ENCODE data around the gene PLTP. TPM values are rescaled to one million over a fixed set of nuclear protein-coding genes. Genes with fewer than 3 reads are reported as not detected.

PLTP gene
- polyA plus RNA-seq, 1 donor from 2014 or later, result 1.3 TPM

DNA sequence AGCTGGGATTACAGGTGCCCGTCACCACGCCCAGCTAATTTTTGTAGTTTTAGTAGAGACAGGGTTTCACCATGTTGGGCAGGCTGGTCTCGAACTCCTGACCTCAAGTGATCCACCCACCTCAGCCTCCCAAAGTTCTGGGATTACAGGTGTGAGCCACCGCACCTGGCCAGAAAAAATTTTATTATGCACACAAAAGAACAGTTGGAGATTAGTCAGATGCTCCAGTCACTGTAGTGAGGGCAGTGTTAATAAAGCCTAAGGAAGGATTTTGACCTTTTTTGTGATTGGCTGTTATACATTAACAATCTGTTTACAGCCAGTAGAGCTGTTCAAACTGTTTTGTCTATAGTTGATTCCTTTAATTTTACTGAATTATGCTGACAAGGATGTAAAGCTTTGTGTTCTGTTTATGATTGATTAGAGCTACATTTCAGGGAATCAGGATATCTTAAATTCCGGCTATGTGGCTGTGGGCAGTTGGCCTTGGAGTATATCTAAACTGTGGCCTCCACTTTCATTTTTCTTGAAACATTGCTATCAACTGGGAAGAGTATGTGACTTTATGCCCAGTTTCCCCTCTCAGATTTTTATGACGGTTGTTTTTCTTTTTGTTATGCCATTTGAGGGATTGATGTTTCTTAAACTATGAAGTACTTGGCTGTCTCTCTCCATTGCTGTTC lies 44.7 kb downstream of the PLTP start:
- peaks cover 0 to 3% (median 0%) of the 10 kb centered on the region in 3 donors for H3K4me1 Mint-ChIP-seq
- no peaks in the 10 kb centered on the region for H3K27me3 Mint-ChIP-seq
- no peak overlapping the region for H3K4me3 Mint-ChIP-seq
- peaks cover 2% of the 10 kb centered on the region for H3K36me3 Mint-ChIP-seq
- no peaks in the 10 kb centered on the region for H3K9me3 Mint-ChIP-seq
- H3K27ac Mint-ChIP-seq, result no peak overlapping the region

DNA sequence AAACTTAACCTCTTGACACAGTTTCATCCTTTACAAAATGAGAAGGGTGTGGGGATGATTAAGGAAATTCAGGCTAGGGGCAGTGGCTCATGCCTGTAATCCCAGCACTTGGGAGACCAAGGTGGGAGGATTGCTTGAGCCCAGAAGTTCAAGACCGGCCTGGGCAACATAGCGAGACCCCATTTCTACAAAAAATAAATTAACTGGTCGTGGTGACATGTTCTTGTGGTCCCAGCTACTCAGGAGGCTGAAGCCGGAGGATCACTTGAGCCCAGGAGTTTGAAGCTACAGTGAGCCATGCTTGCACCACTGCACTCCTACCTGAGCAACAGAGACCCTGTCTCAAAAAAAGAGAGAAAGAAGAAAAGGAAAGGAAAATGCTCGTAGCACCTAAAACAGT lies 45.5 kb downstream of the PLTP start:
- H3K4me1 Mint-ChIP-seq, result peaks cover 0 to 3% (median 0%) of the 10 kb centered on the region in 3 donors
- no peaks in the 10 kb centered on the region for H3K27me3 Mint-ChIP-seq
- no peak overlapping the region for H3K4me3 Mint-ChIP-seq
- H3K9me3 Mint-ChIP-seq, result no peaks in the 10 kb centered on the region
- H3K36me3 Mint-ChIP-seq, result peaks cover 2% of the 10 kb centered on the region
- no peak overlapping the region for H3K27ac Mint-ChIP-seq

DNA sequence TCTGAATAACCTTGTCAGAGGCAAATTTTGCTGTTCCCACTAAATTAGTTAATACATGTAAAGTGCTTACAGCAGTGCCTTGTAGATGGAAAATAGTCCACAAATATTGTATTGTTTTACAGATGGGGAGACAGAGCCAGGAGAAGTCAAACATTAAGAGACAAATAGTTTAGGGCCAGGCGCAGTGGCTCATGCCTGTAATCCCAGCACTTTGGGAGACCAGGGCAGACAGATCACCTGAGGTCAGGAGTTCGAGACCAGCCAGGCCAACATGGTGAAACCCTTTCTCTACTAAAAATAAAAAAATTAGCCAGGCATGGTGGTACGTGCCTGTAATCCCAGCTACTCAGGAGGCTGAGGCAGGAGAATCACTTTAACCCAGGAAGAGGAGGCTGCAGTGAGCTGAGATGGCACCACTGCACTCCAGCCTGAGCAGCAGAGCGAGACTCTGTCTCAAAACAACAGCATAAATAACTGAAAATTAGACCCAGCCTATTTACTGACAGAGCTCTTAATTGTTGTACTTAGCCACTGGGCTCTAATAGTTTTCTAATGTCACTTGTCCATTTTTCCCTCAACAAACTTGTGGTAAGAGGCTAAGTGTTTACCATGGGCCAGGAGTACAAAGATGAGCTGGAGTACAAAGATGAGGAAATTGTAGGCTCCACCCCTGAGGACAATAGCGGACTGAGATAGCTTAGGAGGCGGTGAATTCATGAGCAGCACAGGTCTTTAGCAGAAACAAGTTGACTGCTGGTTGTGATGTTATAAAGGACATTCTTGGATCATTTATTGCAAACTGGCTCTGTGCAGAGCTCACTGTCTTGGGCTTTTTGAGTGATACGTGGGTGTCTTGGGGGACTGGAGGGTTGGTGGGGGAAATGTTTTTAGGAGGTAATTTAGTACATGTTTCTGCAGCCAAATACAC lies 48.1 kb downstream of the PLTP start:
- Mint-ChIP-seq H3K27me3 (no peaks in the 10 kb centered on the region), H3K36me3 (peaks cover 6% of the 10 kb centered on the region), H3K4me1 (peaks cover 3 to 8% (median 7%) of the 10 kb centered on the region in 3 donors), H3K9me3 (no peaks in the 10 kb centered on the region), H3K4me3 (no peak overlapping the region), H3K27ac (no peak overlapping the region)

DNA sequence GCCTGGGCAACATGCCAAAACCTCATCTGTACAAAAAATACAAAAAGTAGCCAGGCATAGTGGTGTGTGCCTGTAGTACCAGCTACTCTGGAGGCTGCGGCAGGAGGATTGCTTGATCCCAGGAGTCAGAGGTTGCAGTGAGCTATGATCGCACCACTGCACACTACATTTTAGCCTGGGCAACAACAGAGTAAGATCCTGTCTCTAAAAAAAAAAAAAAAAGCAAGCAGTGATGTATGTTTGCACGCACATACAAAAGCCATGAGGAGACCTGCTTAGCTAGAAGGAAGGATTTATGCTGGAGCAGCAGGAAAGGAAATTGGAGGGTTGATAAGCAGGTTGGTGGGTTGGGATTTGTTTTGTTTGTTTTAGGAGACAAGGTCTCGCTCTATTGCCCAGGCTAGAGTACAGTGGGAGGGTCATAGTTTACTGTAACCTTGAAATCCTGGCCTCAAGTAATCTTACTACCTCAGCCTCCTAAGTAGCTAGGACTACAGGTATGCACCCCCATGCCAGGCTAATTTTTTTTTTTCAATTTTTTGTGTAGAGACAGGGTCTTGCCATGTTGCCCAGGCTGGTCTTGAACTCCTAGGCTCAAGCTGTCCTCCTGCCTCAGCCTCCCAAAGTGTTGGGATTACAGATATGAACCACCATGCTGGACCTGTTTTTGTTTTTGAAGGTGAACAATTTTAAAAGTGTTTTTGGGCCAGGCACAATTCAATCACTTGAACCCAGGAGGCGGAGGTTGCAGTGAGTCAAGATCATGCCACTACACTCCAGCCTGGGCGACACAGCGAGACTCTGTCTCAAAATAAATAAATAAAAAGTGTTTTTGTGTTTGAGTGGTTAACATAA lies 50.5 kb downstream of the PLTP start:
- no peak overlapping the region for H3K4me3 Mint-ChIP-seq
- peaks cover 12 to 22% (median 19%) of the 10 kb centered on the region in 3 donors for H3K4me1 Mint-ChIP-seq
- H3K9me3 Mint-ChIP-seq, result no peaks in the 10 kb centered on the region
- peaks cover 6% of the 10 kb centered on the region for H3K36me3 Mint-ChIP-seq
- no peak overlapping the region for H3K27ac Mint-ChIP-seq
- no peaks in the 10 kb centered on the region for H3K27me3 Mint-ChIP-seq

DNA sequence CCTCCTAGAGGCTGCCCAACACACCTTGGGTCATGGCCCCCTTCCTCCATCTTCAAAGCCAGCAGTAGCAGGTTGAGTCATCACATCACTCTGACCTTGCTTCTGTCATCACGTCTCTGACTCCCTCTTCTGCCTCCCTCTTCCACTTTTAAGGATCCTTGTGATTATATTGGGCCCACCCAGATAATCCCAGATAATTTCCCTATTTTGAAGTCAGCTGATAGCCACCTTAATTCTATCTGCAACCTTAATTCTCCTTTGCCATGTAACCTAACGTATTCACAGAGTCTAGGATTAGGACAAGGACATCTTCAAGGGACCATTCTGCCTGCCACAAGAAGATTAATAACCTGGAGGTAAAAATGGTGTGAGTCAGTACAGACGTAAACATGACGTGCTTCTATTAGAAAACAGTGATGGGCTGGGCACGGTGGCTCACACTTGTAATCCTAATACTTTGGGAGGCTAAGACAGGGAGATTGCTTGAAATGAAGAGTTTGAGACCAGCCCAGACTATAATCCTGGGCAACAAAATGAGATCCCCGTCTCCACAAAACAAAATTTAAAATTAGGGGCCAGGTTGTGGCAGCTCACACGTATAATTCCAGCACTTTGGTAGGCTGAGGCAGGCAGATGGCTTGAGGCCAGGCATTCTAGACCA lies 51.3 kb downstream of the PLTP start:
- H3K4me1 Mint-ChIP-seq, result peaks cover 12 to 28% (median 24%) of the 10 kb centered on the region in 3 donors
- peaks cover 6% of the 10 kb centered on the region for H3K36me3 Mint-ChIP-seq
- no peaks in the 10 kb centered on the region for H3K27me3 Mint-ChIP-seq
- peak overlapping the region in 1 of 4 donors; percentile 14 for H3K4me3 Mint-ChIP-seq
- no peaks in the 10 kb centered on the region for H3K9me3 Mint-ChIP-seq
- no peak overlapping the region for H3K27ac Mint-ChIP-seq

DNA sequence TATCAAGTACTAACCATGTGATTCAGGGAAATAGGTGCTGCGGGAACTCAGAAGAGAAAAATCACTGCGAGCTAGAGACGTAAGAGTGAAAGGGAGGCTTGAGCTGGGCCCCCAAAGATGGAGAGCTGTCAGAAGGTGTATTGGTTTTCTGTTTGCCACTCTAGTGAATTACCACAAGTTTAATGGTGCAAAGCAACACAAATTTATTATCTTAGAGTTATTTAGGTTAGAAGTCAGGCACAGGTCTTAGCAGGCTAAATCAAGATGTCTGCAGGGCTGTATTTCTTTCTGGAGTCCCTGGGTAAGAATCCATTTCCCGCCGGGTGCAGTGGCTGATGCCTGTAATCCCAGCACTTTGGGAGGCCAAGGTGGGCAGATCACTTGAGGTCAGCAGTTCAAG lies 52.0 kb downstream of the PLTP start:
- Mint-ChIP-seq H3K9me3 (no peaks in the 10 kb centered on the region), H3K4me1 (peaks cover 12 to 28% (median 27%) of the 10 kb centered on the region in 3 donors), H3K27me3 (no peaks in the 10 kb centered on the region), H3K27ac (no peak overlapping the region), H3K4me3 (peak overlapping the region in 1 of 4 donors; percentile 39), H3K36me3 (peaks cover 6% of the 10 kb centered on the region)

DNA sequence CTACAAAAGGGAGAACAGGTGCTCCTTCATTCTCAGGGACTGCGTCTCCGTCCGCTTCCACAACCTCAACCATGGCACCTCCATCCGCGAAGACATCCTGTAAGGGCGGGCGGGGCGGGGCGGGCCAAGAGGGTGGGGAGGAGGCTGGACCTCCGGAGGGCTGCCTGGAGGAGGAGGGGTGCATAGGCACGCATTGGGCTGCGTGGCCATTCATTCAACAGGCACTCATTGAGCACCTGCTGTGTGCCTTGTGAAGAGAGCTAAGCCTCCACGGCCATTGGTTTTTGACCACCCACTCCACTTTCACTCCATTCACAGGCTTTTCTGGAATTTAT lies 54.1 kb downstream of the PLTP start:
- H3K9me3 Mint-ChIP-seq, result no peaks in the 10 kb centered on the region
- peak overlapping the region; percentile 79 to 94 (median 93) for H3K27ac Mint-ChIP-seq
- H3K4me3 Mint-ChIP-seq, result peak overlapping the region; percentile 92 to 98 (median 94)
- peaks cover 17 to 31% (median 29%) of the 10 kb centered on the region in 3 donors for H3K4me1 Mint-ChIP-seq
- H3K36me3 Mint-ChIP-seq, result peaks cover 6% of the 10 kb centered on the region
- no peaks in the 10 kb centered on the region for H3K27me3 Mint-ChIP-seq

DNA sequence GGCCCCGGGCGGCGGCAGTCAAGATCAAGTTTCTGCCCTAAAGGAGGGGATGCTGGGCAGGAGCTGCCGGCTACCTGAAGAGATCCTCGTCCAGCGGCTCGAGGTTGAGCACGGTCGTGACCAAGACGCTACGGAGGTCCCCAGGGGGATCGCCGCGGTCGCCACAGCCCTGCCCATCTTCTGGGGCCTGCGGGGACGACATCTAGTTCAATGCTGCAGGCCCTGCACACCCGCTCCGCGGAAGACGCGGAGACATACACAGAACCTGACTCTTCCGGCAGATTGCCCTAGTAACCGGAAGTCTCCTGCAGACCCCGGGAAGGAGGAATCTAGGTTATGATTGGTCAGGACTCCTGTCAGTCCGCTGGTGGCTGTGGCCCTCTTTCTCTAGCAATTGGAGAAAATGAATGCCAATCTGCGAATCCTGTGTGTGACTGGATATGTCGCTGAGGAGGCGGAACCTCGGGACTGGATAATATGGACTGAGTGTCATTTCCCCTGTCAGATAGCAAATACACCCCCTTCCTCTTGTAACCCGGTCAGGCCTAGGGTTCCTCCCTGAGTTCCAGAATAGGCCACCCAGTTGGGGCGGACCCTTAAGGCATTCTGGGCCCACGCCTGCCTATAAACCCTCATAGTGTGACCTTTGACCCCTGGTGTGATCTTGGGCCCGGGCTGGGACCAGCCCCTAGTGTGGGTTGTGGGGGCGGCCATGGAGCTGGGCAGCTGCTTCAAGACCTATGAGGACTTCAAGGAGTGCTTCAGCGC lies 54.7 kb downstream of the PLTP start, which contains the start of the genes ACOT8 and ZSWIM3:
Gene ACOT8, minus strand, starts transcription at position 279 of the 768 bp plus-strand sequence. Its CDS starts 77 bp downstream, at position 202.
Gene ZSWIM3, plus strand, starts transcription at position 501 of the 768 bp plus-strand sequence. Its CDS starts 212 bp downstream, at position 713.
- Mint-ChIP-seq H3K4me1 (peaks cover 17 to 31% (median 29%) of the 10 kb centered on the region in 3 donors), H3K4me3 (peak within 1 kb of the TSS; percentile 92 to 98 (median 94)), H3K27me3 (no peaks in the 10 kb centered on the region), H3K36me3 (peaks cover 6% of the 10 kb centered on the region), H3K27ac (peak within 1 kb of the TSS; percentile 79 to 94 (median 93)), H3K9me3 (no peaks in the 10 kb centered on the region)

DNA sequence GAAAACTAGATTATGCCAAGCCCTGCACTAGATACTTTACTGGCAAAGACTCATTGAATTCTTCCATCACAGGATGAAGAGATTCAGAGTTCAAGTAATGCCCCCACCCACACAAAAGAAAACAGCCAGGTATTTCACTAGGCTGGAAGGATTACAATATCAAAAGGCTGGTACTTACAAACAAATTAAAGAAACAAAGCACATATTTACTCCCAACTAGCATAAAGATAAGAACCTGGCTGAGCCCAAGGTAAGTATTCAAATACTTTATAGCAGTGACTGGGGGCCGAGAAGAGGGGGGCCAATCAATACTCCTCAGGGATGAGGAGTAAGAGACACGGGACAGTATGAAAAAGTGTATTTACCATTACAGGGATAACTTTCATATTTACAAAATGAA lies 58.5 kb downstream of the PLTP start:
- peaks cover 1% of the 10 kb centered on the region for H3K36me3 Mint-ChIP-seq
- no peaks in the 10 kb centered on the region for H3K27me3 Mint-ChIP-seq
- H3K4me3 Mint-ChIP-seq, result peak overlapping the region in 1 of 4 donors; percentile 48
- H3K4me1 Mint-ChIP-seq, result peaks cover 17 to 23% (median 20%) of the 10 kb centered on the region in 3 donors
- H3K27ac Mint-ChIP-seq, result no peak overlapping the region
- no peaks in the 10 kb centered on the region for H3K9me3 Mint-ChIP-seq

DNA sequence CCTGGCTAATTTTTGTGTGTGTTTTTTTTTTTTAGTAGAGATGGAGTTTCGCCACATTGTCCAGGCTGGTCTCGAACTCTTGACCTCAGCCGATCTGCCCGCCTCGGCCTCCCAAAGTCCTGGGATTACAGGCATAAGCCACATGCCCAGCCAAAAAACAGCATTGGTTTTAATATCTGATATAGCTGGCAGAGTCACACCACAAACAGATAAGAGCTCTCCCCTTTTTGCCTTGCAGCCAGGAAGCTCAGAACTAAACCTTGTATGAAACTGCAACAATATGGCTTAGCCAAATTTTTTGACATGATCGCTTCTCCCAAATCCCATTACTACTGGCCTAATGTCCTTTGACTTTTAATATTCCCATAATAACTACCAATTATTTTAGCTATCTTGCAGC lies 59.6 kb downstream of the PLTP start:
- H3K4me1 Mint-ChIP-seq, result peaks cover 12 to 14% (median 13%) of the 10 kb centered on the region in 3 donors
- H3K36me3 Mint-ChIP-seq, result peaks cover 1% of the 10 kb centered on the region
- no peak overlapping the region for H3K27ac Mint-ChIP-seq

DNA sequence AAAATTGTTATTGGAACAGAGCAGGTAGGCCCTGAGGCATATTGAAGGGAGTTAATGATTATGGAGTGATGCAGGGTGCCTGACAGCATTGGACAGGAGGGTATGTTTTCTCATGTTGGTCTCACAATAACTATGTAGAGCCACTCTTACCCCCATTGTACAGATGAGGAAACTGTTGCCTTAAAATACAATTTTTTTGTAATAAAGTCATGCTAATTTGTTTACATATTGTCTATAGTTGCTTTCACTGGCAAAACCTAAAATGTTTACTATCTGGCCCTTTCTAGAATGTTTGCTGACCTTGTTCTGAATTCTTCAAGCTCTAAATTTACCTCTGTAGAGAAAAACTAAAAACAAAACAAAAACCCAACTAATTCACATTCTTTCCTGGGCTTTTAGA lies 60.5 kb downstream of the PLTP start:
- peaks cover 1% of the 10 kb centered on the region for H3K36me3 Mint-ChIP-seq
- H3K4me1 Mint-ChIP-seq, result peaks cover 5 to 10% (median 9%) of the 10 kb centered on the region in 3 donors
- H3K9me3 Mint-ChIP-seq, result no peaks in the 10 kb centered on the region
- H3K27me3 Mint-ChIP-seq, result no peaks in the 10 kb centered on the region
- no peak overlapping the region for H3K27ac Mint-ChIP-seq
- H3K4me3 Mint-ChIP-seq, result no peak overlapping the region

More for the DNA sequence above, 59.6 kb downstream of the PLTP start:
- no peaks in the 10 kb centered on the region for H3K27me3 Mint-ChIP-seq
- no peak overlapping the region for H3K4me3 Mint-ChIP-seq
- no peaks in the 10 kb centered on the region for H3K9me3 Mint-ChIP-seq

DNA sequence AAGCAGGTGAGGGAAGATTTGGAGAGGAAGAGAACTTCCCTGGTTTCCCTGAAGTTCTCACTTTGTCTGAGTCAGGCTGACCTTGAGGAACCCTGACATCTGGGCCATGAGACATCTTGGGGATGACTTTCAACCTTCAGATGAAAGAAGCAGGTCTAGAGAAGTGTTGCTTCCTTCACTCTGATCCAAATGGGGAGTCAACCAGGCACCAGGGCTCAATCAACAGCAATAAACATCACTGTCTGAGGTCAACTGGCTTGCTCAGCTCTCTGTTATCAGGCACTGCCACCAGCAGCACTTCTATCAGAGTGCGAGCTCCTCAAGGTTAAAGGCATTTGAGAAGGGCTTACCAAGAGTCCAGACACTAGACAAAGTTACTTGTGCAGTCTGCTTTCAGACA lies 61.0 kb downstream of the PLTP start:
- peaks cover 1% of the 10 kb centered on the region for H3K36me3 Mint-ChIP-seq
- no peaks in the 10 kb centered on the region for H3K9me3 Mint-ChIP-seq
- no peaks in the 10 kb centered on the region for H3K27me3 Mint-ChIP-seq
- H3K4me1 Mint-ChIP-seq, result peaks cover 5 to 7% (median 5%) of the 10 kb centered on the region in 3 donors
- H3K27ac Mint-ChIP-seq, result no peak overlapping the region
- no peak overlapping the region for H3K4me3 Mint-ChIP-seq

DNA sequence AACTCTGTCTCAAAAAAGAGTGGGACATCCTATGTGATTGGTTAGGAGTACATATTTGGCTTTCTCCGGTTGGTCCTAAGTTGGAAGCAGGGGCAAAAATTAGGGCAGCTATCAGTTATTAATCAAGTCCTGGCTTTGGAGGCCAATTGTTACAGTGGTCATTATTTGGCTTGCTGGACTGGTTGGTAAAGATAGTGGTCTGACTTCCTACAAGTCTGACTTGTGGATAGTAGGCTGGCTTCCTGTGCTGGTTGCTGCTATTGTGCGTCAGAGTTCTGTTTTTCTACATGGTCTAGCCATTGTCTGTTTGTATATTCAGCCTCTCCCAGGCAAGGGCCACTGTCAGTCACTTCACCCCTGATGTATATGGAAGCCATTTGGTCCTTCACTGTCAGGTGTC lies 61.7 kb downstream of the PLTP start:
- H3K27ac Mint-ChIP-seq, result no peak overlapping the region
- H3K27me3 Mint-ChIP-seq, result no peaks in the 10 kb centered on the region
- no peak overlapping the region for H3K4me3 Mint-ChIP-seq
- no peaks in the 10 kb centered on the region for H3K9me3 Mint-ChIP-seq
- H3K4me1 Mint-ChIP-seq, result peaks cover 3 to 5% (median 3%) of the 10 kb centered on the region in 3 donors
- peaks cover 1% of the 10 kb centered on the region for H3K36me3 Mint-ChIP-seq

All from IgD-negative memory B cell (primary cell).